GM20000 (cell line): Measurements from ENCODE around the gene CACNG3.
"Not testable (repeated sequence)": the region's sequence is repeated elsewhere in the genome, so short reads cannot be mapped to it uniquely, and the experiment has no call there.

Experiments used
- DNase-seq: peaks from one replicate; pipeline ENCODE4 v3.0.0; 2012; ENCODE audit warnings: low spot score
- TF ChIP-seq, protein P1 (sequence below): IDR thresholded peaks from 2 replicates; pipeline ENCODE4 v1.5.1; 2012; ENCODE audit warnings: mild to moderate bottlenecking, control low read depth; ENCODE audit errors: extremely low read depth, missing control alignments

Gene CACNG3

DNA sequence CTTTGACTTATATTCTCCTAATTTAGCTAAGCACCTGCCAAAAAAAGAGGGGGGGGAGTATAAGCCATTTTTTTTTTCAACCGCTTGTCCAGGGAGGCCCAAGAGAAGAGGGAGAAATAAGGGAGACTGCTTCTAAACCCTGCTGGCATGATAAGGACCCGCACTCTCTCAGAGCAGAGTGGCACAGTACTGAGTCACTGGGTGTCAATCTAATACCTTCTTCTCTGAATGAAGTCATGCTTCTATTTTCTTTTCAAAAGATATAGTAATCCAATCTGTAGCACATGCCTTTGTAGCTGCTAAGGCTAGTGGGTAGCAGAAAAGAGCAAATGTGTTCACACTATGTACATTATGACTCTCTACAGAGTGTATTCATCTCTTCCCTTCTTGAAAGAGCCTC is 34.9 kb upstream of the CACNG3 start:
- no peak for DNase-seq
- TF ChIP-seq, protein P1, sequence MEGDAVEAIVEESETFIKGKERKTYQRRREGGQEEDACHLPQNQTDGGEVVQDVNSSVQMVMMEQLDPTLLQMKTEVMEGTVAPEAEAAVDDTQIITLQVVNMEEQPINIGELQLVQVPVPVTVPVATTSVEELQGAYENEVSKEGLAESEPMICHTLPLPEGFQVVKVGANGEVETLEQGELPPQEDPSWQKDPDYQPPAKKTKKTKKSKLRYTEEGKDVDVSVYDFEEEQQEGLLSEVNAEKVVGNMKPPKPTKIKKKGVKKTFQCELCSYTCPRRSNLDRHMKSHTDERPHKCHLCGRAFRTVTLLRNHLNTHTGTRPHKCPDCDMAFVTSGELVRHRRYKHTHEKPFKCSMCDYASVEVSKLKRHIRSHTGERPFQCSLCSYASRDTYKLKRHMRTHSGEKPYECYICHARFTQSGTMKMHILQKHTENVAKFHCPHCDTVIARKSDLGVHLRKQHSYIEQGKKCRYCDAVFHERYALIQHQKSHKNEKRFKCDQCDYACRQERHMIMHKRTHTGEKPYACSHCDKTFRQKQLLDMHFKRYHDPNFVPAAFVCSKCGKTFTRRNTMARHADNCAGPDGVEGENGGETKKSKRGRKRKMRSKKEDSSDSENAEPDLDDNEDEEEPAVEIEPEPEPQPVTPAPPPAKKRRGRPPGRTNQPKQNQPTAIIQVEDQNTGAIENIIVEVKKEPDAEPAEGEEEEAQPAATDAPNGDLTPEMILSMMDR: no peak

DNA sequence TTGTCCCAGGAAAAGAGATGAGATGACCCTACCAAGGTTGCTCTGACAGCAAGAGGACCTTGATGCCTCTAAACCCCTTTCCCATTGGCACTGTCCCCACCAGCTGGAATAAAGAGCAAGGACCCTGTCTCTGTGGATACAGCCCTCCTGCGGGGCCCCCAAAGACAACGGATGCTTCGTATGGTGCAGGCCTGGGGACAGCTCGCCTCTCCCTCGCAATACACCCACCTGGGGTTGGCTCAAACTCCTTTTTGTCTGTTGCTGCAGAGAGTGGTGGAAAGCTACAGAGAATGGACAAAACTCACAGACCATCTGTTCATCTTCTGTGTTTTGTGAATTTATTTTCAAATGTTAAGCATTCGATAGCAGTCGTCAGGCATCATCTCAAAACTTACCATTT is 27.6 kb upstream of the CACNG3 start:
- DNase-seq: no peak
- TF ChIP-seq, protein P1: no peak

DNA sequence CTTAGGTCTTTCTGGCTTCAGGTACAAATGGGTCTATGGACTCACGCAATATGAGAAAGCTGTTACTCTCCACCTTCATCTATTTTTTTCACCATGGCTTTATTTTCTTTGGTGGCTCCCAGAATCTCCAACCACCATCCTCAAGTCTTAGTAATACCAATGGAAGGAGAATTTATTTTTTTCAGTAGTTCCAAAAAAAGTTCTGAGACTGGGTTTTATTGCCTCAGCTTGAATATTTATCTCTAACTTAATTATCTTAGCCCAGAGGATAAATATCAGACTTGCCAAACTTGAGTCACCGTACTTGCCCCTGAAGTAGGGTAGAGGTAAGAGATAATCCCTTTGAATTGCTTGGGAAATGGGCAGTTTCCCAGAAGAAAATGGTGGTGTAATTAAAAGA is 23.2 kb upstream of the CACNG3 start:
- no peak for DNase-seq
- TF ChIP-seq, protein P1: no peak

DNA sequence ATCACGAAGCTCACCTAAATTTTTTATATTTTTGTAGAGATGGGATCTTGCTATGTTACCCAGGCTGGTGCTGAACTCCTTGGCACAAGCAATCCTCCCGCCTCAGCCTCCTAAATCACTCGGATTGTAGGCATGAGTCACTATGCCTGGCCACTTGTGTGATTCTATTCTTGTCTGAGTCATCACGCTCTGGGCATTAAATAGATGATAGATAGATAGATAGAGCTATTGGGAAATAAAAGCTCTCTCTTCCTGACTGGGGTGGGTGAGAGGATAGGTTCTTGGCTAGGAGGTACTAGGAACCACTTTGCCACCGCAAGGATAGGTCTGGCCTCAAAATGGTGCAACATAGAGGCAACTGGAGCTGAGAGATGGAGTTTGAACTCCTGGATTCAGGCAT is 21.4 kb upstream of the CACNG3 start:
- DNase-seq: no peak
- TF ChIP-seq, protein P1: no peak

DNA sequence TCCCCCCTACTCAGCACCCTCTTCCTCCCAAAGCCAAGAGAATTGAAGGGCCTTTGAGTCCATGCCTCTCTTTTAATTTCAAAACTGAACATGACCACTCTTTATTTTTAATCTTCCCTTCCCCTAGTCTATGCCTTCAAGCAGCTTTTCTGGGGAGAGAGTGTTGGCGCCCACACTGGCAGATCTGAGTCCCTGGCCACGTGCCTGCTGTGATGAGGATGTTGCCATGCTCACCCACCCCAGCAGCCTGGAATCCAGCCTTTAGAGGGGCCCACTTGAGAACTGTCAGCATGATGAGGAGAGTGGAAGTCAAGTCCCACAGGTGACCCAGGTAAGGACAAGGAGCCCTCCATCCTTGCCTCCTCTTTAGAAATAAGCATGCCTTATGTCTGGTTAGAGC is 20.3 kb upstream of the CACNG3 start:
- TF ChIP-seq, protein P1: no peak

DNA sequence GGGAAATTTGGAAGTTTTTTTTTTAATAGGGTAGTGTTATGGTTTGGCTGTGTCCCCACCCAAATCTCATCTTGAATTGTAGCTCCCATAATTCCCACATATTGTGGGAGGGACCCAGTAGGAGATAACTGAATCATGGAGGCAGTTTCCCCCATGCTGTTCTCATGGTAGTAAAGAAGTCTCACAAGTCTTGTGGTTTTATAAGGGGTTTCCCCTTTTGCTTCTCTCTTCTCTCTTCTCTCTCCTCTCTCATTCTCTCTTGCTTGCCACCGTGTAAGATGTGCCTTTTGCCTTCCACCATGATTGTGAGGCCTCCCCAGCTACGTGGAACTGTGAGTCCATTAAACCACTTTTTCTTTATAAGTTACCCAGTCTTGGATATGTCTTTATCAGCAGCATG is 17.3 kb upstream of the CACNG3 start:
- not testable (repeated sequence) for DNase-seq

More for the DNA sequence above, 20.3 kb upstream of the CACNG3 start:
- DNase-seq: no peak

DNA sequence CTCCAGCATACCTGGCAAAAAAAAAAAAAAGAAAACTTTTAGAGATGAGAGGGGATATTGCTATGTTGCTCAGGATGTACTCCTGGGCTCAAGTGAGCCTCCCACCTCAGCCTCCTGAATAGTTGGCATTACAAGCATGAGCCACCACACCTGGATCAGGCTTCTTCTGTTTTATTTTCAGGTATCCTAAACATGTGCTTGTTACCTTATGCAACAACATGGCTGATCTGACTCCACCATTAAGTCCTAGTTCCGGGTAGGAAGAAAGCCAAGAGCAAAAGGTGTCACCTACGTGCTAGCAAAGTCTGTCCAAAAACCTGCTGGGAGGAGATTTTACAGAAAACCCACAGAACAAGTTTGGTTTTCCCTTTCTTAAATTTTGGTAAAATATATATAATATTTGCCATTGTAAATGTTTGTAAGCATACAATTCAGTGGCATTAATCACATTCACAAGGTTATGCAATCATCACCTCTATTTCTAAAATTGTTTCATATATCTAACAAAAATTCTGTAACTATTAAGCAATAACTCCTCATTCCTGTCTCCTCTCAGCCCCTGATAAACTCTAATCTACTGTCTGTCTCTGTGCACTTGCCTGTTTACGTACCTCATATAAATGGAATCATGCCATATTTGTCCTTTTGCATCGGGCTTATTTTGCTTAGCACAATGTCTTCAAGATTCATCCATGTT is 9.1 kb upstream of the CACNG3 start:
- TF ChIP-seq, protein P1: no peak
- DNase-seq: no peak

DNA sequence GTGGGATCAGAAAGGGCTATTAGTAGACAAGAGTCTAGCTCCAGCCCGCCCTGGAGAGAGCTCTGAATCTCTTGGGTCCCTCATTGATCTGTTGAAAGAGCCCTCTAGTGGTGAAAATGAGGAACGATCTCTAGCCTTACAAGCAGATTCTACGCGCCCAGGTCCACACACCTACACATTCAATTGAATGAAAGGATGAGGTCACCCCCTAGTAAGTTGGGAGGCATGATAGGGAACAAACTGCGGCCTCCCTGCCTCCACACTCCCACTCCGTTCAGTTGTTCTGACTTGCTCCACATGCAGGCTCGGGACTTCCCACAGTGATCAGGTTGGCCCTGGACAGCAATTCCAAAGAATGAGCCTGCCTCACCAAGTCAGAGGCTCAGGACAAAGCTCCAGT is 2.9 kb upstream of the CACNG3 start:
- DNase-seq: peak; percentile 75
- TF ChIP-seq, protein P1: peak; percentile 73
